ENCODE measurements around the gene NELFB.

The NELFB gene

DNA sequence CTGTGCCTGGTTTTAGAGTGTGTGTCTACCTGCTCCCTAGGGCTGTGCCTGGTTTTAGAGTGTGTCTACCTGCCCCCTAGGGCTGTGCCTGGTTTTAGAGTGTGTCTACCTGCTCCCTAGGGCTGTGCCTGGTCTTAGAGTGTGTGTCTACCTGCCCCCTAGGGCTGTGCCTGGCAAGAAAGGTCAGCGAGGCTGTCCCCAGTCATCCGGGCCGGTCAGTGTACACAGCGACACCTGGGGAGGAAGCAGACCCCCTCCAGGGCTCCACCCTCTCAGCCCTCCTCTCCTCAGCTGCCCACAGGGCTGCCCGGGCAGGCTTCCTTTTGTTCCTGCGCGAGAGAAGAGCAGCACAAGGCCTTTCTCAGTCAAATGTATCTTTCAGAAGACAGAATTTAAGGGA lies 42.8 kb downstream of the NELFB start:
- in situ Hi-C loops (cut with MboI; ENCODE audit: low sequenced_read_pairs, unreplicated experiment): loop anchor here (25.0 kb wide), 1 partner anchor 239 kb away; no protein-coding TSS in a partner anchor
- DNase-seq (ENCODE audit: low spot score): no peak
- TF ChIP-seq, protein P1, sequence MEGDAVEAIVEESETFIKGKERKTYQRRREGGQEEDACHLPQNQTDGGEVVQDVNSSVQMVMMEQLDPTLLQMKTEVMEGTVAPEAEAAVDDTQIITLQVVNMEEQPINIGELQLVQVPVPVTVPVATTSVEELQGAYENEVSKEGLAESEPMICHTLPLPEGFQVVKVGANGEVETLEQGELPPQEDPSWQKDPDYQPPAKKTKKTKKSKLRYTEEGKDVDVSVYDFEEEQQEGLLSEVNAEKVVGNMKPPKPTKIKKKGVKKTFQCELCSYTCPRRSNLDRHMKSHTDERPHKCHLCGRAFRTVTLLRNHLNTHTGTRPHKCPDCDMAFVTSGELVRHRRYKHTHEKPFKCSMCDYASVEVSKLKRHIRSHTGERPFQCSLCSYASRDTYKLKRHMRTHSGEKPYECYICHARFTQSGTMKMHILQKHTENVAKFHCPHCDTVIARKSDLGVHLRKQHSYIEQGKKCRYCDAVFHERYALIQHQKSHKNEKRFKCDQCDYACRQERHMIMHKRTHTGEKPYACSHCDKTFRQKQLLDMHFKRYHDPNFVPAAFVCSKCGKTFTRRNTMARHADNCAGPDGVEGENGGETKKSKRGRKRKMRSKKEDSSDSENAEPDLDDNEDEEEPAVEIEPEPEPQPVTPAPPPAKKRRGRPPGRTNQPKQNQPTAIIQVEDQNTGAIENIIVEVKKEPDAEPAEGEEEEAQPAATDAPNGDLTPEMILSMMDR (IDR thresholded peaks at IDR 0.05; ENCODE audit: borderline replicate concordance, control extremely low read depth, extremely low read depth, insufficient read depth, missing control alignments): no peak

DNA sequence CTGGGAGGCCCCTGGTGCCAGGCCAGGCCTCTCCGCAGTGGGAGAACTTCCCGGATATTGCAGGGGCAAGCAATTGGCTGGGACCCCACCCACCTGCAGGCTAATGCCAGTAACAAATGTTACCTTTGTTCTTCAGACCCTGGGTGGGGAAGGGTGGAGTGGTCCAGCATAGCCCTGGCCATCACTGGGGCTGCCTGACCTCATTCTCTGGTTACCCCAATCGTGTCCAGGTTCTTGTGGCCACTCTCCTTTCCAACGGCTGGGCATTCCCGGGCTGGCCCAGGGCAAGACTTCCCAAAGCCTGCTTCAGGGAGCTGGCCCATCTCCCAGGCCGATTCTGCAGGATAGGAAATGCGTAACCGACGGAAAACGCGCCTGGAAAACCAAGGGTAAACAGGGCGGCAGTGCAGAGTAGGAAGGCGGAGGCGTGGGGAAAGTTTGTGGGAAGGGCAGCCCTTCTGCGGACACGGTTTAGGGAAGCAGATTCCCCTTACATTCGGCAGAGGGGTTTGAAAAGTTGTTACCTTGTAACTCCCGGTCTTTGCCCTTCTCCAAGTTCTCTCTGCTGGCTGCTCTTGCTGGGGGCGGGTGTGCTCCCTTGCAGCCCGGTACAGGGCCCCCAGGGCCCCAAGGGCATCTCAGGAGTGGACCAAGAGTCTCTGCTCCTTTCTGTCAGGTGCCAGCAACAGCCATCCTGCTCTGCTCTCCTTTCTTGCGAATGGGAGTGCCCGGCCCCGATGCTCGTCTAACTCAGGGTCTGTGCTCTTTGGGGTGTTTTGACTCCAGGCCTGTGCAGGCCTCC lies 43.5 kb downstream of the NELFB start:
- DNase-seq (ENCODE audit: low spot score): no peak
- in situ Hi-C loops (cut with MboI; ENCODE audit: low sequenced_read_pairs, unreplicated experiment): loop anchor here (25.0 kb wide), 1 partner anchor 239 kb away; no protein-coding TSS in a partner anchor
- TF ChIP-seq, protein P1 (IDR thresholded peaks at IDR 0.05; ENCODE audit: borderline replicate concordance, control extremely low read depth, extremely low read depth, insufficient read depth, missing control alignments): no peak

- in situ Hi-C loops (cut with MboI; ENCODE audit: low sequenced_read_pairs, unreplicated experiment): loop anchor here (25.0 kb wide), 1 partner anchor 238 kb away; no protein-coding TSS in a partner anchor
- TF ChIP-seq, protein P1 (IDR thresholded peaks at IDR 0.05; ENCODE audit: borderline replicate concordance, control extremely low read depth, extremely low read depth, insufficient read depth, missing control alignments): no peak
- DNase-seq (ENCODE audit: low spot score): no peak
These were observed 44.1 kb downstream of the NELFB start for GRCh38 chr9:137299203-137299565.

DNA sequence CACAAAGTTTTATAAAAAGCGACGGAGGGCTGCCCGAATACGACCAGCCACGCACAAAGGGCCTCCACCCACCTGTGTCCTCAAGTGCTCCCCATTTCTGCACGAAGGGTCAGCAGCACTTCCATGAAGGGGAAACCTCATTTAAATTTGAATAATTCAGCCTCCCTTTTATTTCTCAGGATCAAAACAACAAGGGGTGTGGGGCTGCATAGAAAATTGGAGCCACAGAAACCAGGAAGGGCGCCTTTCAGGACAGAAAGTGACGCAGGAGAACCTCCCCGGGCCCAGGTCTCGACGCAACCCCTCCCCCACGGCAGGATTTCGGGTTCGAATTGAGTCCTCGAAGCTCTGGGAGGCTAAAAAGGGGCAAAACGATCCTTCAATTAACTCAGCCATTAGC lies 44.8 kb downstream of the NELFB start:
- in situ Hi-C loops (cut with MboI; ENCODE audit: low sequenced_read_pairs, unreplicated experiment): loop anchor here (25.0 kb wide), 1 partner anchor 237 kb away; no protein-coding TSS in a partner anchor
- TF ChIP-seq, protein P1 (IDR thresholded peaks at IDR 0.05; ENCODE audit: borderline replicate concordance, control extremely low read depth, extremely low read depth, insufficient read depth, missing control alignments): no peak
- DNase-seq (ENCODE audit: low spot score): no peak

- TF ChIP-seq, protein P1 (IDR thresholded peaks at IDR 0.05; ENCODE audit: borderline replicate concordance, control extremely low read depth, extremely low read depth, insufficient read depth, missing control alignments): no peak
- no peak for DNase-seq (ENCODE audit: low spot score)
- in situ Hi-C loops (cut with MboI; ENCODE audit: low sequenced_read_pairs, unreplicated experiment): no loop called here
These were observed 45.5 kb downstream of the NELFB start for GRCh38 chr9:137300567-137301080.

GRCh38 chr9:137301081-137301947 lies 46.2 kb downstream of the NELFB start:
- TF ChIP-seq, protein P1 (IDR thresholded peaks at IDR 0.05; ENCODE audit: borderline replicate concordance, control extremely low read depth, extremely low read depth, insufficient read depth, missing control alignments): peak; percentile 64
- peak; percentile 73 for DNase-seq (ENCODE audit: low spot score)

More at GRCh38 chr9:137301081-137301947, 46.2 kb downstream of the NELFB start:
- in situ Hi-C loops (cut with MboI; ENCODE audit: low sequenced_read_pairs, unreplicated experiment): no loop called here

Measured in GM13976 (cell line).